Raji (cell line): Measurements from ENCODE around the gene PHACTR3.

Experiments used
- POLR2A ChIP-seq: IDR thresholded peaks from 2 replicates; pipeline ENCODE4 v1.6.1; 2011; ENCODE audit warnings: low read depth, low read length, control low read depth; ENCODE audit not compliant: insufficient read depth

Gene PHACTR3

GRCh38 chr20:59770270-59770669 lies 165.9 kb downstream of the PHACTR3 start:
- TF ChIP-seq POLR2A = no peak

- no peak for TF ChIP-seq POLR2A
These were observed 166.5 kb downstream of the PHACTR3 start for GRCh38 chr20:59770851-59771250.

- no peak for TF ChIP-seq POLR2A
These were observed 167.4 kb downstream of the PHACTR3 start for GRCh38 chr20:59771506-59772372.

- no peak for TF ChIP-seq POLR2A
These were observed 168.0 kb downstream of the PHACTR3 start for GRCh38 chr20:59772373-59772705.

GRCh38 chr20:59772931-59773913 lies 168.9 kb downstream of the PHACTR3 start:
- TF ChIP-seq POLR2A = no peak

GRCh38 chr20:59774204-59774641 lies 169.9 kb downstream of the PHACTR3 start:
- no peak for TF ChIP-seq POLR2A

- TF ChIP-seq POLR2A = no peak
These were observed 170.8 kb downstream of the PHACTR3 start for GRCh38 chr20:59774921-59775686.

- TF ChIP-seq POLR2A = no peak
These were observed 171.3 kb downstream of the PHACTR3 start for GRCh38 chr20:59775687-59776055.

- TF ChIP-seq POLR2A = no peak
These were observed 171.8 kb downstream of the PHACTR3 start for GRCh38 chr20:59776059-59776603.

- TF ChIP-seq POLR2A = no peak
These were observed 172.4 kb downstream of the PHACTR3 start for GRCh38 chr20:59776626-59777330.

- no peak for TF ChIP-seq POLR2A
These were observed 173.0 kb downstream of the PHACTR3 start for GRCh38 chr20:59777331-59777725.

GRCh38 chr20:59777814-59778575 lies 173.7 kb downstream of the PHACTR3 start:
- no peak for TF ChIP-seq POLR2A

- no peak for TF ChIP-seq POLR2A
These were observed 174.4 kb downstream of the PHACTR3 start for GRCh38 chr20:59778615-59779200.
